GM19035 (cell line): Measurements from ENCODE around the gene SYNCRIP.
"Not testable (repeated sequence)": the region's sequence is repeated elsewhere in the genome, so short reads cannot be mapped to it uniquely, and the experiment has no call there.

Experiments
- ATAC-seq: cut with Tn5 transposase; IDR thresholded peaks from one replicate; pipeline ENCODE4 v1.9.1; 2021; ENCODE audit not compliant: unreplicated experiment

SYNCRIP gene

DNA sequence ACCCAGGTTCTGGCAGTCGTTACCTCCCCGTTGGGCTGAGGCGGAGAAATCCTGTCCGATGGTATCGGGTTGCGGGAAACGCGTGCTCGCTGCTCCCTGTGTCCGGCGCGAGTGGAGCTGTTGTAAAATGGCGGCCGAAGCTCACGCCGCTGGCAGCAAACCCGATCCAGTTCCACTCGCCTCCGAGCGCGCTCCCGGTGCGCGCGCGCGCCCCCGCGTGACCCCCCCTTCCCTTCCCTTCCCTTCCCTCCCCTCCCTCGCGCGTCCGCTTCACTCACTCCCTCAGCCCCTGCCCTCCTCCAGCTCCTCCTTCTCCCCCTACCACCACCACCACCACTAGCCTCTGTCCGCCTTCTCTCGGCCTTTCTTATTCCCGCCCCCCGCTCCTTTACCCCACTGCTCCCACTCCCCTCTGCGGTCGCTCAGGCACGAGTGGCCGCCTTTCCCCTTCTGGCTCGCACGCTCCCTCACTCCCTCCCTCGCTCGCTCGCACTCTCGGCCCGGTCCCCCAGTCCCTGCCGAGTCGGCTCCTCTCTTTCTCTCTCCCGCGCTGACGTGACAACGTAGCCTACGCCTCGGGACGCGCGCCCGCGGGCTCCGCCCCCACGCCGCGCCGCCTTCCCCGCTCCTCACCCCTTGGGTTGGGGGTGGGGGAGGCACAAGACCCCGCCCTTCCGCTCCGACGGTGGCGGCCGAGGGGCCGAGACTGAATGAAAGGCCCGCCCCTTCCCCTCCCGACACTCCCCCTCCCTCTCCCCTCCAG, at the start of gene SYNCRIP:
TSS of gene SYNCRIP (minus strand) at position 113 of the 763 bp plus-strand sequence. CDS start 1,447 bp downstream, outside the sequence.
- ATAC-seq, result peak; percentile 66

DNA sequence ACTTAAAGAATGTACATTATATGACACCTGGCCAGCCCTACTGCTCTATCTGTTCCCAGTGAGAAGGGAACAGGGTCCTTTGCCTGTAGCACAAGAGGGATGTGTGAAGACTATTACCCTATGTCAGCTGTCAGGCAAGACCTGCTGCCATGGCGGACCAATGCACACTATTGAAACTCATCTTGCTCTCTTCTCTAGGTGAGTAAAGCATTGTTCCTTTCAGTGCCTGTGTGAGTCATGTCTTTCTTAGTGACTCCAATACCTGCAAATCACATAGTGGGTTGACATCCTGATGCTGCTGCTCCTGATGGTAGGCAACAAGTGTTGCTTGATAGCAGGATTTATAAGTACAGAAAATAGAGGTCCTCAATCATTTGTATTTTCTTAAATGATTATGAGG, 48.8 kb upstream of the SYNCRIP start:
- no peak for ATAC-seq

DNA sequence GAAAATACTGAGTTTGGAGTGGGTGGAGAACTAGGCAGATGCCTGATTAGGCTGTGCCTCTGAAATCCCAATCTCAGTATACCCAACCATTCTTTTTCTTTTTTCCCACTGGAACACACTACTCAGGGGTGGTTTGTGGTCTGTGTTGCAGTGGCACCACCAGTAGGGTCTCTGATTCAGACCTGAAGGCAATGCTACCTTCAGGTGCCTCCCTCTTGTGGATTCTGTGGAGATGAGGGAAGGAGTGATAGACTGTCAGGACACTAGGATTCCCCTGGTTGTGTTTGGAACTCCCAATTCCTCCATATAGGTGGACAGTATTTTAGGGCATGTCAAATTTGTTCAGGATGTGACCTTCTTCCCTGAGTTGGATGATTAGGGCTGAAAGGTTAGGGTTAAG, 47.4 kb upstream of the SYNCRIP start:
- ATAC-seq, result no peak

DNA sequence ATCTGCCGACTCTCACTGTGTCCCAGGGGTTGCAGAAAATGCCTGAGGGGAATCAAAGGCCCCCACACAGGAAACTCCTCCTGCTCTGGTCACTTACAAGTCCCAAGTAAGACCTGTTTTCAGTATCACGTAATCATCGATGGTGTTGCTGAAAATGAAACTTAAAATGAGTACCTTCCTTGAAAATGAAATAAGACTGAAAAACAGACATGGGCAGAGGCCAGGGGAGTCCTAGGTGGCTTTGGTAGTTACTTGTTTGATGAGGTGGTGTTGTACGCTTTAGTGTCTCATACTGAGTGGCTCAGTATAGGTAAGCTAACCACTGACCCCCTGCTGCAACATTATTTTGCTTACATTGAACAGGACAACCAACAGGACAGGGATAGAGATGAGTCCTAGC, 43.0 kb upstream of the SYNCRIP start:
- peak; percentile 94 for ATAC-seq

DNA sequence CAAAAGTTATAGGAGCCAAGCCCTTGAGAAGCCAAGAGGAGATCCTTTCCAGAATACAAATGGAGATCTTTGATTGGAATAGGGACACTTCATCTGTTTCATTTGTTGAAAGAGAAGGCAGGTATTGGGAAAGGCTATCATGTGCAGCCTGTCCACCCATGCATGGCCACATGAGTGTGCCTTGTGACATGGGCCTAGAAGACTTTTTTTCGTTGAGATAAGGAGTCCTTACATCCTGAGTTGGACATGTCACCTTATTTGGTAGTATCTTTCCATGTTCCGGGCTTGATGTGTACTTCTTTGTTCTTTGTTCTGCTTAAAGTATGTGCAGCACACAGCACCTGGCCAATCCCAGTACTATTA, 42.1 kb upstream of the SYNCRIP start:
- no peak for ATAC-seq

DNA sequence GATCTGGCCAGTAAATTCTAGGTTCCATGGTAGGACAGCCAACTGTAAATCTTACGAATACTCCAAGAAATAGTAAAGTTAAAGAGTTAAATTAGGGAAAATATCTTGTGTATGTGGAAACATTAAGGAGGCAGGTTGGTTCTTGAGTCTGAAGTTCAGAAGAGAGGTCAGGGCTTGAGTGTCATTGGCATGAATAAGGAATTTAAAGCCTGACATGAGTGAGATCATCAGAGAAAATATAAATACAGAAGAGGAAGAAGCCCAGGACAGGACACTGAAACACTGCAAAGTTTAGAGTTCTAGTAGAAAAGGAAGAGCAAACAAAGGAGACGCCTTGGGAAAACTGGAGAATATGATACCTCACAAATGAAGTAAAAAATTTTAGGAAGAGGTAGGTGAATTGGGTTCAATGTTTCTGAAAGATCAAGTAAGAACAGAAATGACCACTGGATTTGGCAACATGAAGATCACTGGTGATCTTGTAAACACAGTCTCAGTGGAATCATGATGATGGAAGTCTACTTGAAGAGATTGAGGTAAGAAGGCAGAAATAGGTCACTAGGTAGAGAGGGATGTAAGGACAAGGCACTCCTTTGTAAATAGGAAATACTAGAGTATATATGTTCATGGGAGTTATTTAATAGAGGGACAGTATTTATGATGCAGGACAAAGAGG, 41.6 kb upstream of the SYNCRIP start:
- no peak for ATAC-seq

DNA sequence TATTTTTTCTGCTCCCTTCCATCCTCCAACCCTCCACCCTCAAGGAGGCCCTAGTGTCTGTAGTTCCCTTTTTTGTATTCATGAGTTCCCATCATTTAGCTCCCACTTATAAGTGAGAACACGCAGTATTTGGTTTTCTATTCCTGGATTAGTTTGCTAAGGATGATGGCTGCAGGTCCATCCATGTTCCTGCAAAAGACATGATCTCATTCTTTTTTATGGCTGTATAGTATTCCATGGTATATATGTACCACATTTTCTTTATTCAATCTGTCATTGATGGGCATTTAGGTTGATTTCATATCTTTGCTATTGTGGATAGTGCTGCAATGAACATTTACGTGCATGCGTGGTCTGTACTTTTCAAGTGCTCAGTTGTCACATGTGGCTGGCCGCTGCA, 39.2 kb upstream of the SYNCRIP start:
- ATAC-seq, result not testable (repeated sequence)

DNA sequence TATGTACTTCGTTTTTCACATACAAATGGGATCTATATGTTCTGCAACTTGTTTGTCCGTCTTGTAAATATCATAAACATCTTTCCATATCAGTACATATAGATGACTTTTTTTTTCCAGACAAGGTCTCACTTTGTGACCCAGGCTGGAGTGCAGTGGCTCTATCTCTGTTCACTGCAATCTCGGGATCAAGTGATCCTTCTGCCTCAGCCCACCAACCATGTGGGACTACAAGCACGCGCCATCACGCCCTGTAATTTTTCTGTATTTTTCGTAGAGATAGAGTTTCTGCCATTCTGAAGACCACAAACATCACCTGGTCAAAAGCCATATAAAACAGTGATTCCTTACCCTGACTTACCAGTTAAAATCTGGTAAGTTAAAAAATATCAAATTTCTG, 37.7 kb upstream of the SYNCRIP start:
- no peak for ATAC-seq

DNA sequence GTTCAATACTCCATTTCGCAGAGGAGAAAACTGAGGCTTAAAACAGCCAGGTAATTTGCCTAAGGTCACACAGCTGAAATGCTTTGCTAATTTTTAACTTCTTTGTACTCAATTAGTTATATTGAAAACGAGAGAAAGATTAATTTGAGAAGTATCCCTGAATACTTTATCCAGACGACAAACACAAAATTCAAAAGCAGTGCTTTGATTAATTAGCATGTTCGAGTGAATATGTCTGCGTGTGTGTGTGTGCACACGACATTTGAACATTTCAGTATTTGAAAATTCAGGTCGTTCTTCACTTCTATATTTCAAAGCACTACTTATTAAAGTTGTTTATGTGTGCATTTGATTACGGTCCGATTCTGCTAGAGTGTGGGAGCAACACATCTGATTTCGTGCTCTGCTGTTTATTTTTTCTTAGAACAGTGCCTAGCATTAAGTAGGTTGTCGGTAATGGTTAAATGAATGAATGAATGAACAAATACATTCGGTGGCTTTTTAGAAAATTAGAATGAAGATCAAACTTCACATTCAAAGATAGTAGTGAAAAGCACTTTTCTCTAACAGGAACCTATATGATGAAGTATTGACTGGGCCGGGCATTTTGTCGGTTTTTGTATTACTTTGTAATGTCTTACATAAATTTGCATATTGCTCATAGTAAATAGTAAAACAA, 36.9 kb upstream of the SYNCRIP start:
- no peak for ATAC-seq

DNA sequence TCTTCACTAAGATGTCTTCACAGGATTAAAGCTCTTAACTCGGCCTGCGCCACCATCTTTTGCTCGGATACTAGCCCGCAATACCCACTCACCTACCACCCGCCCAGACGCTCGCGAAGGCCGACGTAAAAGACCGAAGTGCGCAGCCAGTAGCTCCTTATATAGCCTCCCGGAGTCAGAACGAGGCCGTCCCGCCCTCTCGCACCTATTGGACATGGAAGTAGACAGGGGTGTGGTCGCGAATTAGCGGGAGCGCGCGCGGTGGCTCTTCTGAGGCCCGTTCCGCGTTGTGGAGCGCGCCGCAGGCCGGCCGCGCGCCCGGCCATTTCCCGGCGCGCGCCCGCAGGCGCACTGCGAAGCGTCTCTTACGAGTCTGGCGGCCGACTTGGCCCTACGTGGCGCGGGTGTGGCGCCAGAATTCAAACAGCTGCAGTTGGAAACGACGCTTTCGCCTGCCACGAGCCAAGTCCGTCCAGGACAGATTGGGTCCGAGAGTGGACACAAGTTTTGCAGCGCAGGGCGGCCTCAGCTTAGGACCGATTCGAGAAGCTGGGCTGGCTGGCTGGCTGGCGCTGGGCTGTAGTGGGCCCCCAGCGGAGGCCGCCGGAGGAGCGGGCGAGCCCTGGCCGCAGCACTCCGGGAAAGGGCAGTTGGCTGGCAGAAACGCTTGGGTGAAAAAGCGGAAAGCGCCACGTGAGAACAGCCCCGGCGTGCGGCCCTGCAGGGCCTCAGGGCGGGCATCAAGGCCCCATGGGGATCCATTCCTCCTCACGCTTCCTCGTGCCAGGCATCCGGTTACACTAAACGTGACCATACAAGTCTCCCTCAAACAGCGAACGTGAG, 36.1 kb upstream of the SYNCRIP start:
- ATAC-seq, result peak; percentile 83

DNA sequence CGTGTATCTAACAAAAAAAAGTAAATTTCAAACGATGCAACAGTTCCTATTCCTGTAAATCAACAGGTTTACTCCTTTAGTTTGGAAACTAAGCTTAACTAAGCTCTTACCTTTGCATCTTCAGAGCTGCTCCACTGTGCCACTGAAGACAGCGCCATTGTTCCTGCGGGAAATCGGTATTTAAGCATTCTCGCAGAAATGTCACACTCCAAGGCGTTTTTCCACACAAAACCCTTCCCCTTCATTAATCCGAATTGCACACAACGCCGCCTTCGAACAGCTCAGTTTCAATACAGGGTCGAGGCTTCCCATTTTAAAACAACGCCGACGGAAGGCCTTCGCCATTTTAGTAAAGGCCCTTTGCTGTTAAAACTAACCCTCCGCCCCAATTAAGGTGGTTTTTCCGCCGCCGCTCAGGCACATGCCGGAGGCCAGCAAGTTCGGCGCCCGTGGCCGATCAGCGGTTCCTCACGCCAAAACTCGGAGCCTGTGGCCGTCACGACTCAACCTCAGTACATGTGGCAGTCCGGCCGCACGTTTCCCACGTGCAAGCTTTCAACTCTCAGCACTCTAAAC, 35.4 kb upstream of the SYNCRIP start:
- ATAC-seq, result no peak

DNA sequence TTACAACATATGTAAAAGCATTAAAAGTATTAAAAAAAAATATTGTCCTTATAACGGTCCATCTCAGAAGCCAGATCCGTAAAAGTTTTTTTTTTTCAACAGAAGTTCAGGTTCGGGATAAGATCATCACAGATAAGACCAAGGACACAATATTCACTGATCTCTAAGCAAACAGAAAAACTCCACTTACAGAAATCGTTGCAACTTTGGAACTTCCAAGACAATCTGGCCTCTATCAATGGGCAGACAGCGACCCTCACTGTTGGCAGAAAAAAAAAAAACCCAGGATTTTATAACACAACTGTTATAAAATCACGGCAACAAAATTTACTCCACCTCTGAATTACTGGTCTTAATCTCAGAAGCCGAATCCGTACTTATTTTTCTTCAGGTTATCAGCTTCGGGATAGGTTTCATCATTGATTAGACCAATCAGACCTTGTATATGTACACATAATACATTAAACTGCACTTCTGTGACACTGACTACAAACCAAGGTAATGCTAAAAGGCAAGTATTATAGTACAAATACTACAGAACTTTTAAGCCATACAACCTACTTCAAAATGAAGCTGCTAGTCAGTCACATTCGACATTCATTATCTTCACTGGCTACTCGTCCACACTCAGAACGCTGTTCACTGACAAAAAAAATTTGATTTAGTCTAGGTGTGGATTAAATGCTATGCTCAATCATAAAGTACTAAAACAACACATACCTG, 34.7 kb upstream of the SYNCRIP start:
- ATAC-seq, result no peak

DNA sequence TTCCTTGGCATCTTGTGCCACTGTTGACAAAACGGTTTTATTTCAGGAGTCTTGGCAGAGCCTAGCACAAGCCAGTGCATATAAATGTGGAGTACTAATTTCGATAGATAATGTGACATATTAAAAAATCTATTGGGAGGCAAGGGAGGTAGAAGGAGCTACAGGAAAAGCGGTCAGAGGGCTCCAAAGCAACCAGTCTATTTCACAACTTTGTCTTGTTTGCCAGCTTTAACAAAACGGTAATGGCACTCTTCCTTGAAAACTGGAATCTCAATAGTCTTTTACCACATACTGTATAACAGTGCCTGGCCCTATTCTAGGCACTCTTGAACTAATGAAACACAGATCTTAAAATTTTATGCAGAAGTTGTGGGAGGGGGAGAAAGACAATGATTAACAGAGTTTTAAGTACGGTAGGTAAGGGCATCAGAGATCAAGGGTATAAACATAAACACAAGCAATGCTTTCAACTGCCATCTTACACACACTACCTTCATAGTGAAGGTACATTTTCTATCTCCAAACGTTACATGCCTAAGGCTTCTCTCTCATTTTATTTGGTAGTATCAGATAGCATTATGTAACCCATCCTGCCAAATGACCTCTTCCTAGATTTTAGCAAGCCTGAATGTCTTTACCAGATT, 33.5 kb upstream of the SYNCRIP start:
- no peak for ATAC-seq

DNA sequence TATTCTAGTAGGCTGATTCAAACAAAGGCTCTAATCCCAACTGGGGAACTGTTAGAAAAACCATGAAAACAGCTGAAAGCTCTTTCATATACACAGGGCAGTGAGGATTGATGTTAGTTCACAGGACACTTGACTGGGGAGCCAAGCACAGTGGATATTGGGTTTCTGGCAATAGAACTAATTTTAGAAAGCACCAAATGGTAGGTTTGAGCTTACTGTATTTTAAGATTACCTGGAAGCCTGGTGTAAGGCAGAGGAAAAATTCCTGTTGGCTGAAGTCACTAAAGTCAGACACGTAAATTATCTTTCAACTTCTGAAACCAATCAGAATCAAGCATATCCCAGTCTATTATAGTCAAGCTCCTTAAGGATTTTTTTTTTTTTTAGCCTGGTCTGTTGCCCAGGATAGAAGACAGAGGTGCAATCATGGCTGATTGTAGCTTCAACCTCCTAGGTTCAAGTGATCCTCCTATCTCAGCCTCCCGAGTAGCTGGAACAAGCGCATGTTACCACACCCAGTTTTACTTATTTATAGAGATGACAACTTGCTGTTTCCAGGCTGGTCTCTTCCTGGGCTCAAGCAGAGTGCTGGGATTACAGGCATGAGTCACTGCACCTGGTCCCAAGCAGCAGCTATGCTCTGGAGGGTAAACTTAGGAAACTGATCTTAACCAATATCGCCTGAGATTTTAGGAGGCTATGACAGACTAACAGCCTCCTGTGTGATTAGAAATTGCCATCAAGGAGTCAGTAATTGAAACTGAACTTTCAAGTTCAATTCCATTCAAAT, 32.5 kb upstream of the SYNCRIP start:
- ATAC-seq, result no peak

DNA sequence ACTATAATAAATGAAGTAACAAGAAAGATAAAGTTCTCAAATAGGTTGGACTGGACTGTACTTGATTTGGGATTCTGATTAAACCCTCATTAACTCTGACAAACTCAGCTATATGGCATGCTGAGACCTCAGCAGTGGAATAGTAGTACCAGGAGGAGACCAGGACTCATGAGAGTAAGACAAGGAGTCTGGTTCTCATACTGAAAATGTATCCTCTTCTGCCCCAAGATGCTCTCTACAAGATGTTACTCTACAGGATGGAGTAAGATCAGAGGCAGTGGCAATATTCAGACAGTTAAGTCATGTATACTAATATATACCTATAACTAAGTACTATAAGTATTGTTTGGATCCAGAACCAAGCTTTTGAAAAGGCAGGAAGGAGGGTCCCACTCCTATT, 31.9 kb upstream of the SYNCRIP start:
- no peak for ATAC-seq

DNA sequence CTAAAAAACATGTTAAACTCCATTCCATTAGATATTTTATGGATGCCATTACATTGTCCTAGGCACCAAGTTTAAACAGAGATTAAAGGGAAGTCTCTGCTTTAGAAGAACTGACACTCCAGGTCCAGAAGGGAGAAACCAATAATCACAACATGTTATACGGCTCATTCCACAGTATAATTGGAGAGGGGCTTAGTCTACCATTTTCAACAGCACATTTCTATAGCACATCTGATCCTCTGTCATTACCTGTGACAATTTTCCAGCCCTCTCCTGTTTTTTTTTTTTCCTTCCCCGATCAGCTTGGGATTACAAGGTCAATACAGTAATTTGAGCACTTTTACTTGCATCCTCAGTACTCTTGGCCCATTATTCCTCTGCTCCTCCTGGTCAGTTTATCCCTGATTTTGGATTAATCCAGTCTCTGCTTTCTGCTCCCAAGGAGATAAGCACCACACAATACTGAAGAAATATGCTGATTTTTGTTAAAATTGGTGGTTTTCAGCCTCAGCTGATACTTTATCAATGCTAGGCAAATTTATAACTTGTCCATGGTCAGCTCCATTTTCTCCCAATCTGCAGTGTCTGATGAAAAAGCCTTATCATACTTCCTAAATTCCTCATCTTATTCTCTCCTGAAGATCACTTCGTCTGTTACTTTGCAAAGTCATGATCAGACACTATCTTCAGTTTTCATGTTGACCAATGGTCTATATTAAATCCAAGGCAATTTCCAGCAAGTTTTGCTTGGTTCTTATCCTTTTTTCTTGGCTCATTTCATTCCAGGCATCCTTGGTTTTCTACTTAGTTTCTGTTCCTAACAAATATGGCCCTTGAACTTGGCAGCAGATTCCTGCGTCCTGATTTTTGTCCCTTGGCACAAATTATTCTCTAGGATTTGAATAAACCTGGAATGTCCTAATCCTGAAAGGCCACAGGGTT, 30.8 kb upstream of the SYNCRIP start:
- ATAC-seq, result no peak

DNA sequence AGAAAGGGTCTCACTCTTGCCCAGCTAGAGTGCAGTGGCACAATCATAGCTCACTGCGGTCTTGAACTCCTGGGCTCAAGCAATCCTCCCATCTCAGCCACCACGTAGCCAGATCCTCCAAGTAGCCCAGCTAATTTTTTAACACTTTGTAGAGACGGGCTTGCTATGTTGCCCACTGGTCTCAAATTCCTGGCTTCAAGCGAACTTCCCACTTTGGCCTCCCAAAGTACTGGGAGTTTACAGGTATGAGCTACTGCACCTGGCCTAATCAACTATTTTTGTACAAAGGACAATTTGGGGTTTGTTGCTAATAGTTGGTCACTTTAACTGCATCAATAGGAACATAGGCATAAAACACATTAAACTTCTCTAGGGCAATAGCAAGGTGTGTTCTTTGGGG, 29.9 kb upstream of the SYNCRIP start:
- no peak for ATAC-seq

DNA sequence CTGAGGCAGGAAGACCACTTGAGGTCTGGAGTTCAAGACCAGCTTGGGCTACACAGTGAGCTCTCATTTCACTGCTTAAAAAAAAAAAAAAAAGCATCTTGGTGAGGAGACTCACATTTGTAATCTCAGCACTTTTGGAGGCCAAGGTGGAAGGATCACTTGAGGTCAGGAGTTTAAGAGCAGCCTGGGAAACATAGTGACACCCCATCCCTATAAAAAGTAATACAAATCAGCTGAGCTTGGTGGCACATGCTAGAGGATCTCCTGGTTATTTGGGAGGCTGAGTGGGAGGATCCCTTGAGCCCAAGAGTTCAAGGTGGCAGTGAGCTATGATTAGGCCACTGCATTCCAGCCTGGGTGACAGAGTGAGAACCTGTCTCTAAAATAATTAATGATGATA, 29.4 kb upstream of the SYNCRIP start:
- ATAC-seq, result no peak
